Inflammatory macrophage (primary cell): ENCODE results near the gene FAM200B.
"Not testable (repeated sequence)": the region's sequence is repeated elsewhere in the genome, so short reads cannot be mapped to it uniquely, and the experiment has no call there.

Experiments used
- DNase-seq, 2 donors: peaks; one replicate each; pipeline ENCODE4 v3.0.0-alpha.2; 2020 to 2022

Gene FAM200B

GRCh38 chr4:15696866-15697265 is 15.2 kb downstream of the FAM200B start:
- no peak for DNase-seq

DNA sequence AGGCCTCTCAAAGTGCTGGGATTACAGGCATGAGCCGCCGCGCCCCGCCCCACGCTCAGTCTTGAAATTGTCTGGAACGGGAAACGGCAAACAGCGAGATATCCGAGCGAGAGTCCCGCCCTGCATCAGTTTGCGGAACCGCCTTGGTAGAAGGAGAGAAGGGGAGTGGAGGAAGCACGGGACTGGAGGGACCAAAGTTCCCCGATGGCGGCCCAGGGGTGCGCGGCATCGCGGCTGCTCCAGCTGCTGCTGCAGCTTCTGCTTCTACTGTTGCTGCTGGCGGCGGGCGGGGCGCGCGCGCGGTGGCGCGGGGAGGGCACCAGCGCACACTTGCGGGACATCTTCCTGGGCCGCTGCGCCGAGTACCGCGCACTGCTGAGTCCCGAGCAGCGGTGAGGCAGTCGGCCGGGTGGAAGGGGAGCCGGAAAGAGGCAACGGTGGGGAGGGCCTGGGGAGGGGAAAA is 21.3 kb downstream of the FAM200B start, which contains the start of gene BST1:
Gene BST1, plus strand, starts transcription at position 125 of the 463 bp plus-strand sequence. Its CDS starts 80 bp downstream, at position 205.
- peak; percentile 88 to 92 for DNase-seq

- DNase-seq, result no peak
Measured at GRCh38 chr4:15703439-15703838, 21.8 kb downstream of the FAM200B start.

- no peak for DNase-seq
Measured at GRCh38 chr4:15704129-15704528, 22.5 kb downstream of the FAM200B start.

- no peak for DNase-seq
Measured at GRCh38 chr4:15706646-15707362, 25.2 kb downstream of the FAM200B start.

DNA sequence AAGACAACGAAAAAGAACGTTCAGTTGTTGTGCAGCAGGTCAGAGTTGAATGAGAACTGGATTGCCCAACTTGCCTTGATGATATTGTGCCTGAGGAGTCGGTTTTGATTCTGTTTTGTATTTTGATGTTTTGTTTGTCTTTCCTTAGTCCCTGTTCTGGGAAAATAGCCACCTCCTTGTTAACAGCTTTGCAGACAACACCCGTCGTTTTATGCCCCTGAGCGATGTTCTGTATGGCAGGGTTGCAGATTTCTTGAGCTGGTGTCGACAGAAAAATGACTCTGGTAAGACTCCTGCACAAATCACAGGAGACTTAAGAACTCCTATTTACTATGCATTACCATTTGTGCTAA is 25.7 kb downstream of the FAM200B start:
- no peak for DNase-seq

GRCh38 chr4:15711762-15712161 is 30.1 kb downstream of the FAM200B start:
- DNase-seq, result no peak

GRCh38 chr4:15712214-15712613 is 30.6 kb downstream of the FAM200B start:
- DNase-seq, result no peak

DNA sequence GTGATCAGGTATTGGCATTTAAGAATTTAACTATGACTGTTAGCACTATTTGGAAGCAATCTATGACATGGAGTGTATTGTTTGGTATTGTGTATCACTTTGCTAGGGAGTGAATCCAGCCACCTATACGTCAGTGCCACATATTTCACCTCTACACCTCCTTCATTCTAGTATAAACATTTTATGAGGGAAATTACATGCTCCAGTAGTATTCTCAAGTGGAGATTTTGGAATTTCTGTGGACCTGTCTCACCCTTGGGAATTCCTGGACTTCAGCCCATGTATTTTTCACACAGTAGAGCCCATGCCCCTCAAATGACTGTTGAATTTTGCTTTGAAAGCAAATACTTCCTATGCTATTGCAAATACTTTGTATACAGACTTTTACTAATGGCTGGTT is 32.5 kb downstream of the FAM200B start:
- no peak for DNase-seq

GRCh38 chr4:15714646-15715435 is 33.2 kb downstream of the FAM200B start:
- no peak for DNase-seq

GRCh38 chr4:15716115-15716514 is 34.5 kb downstream of the FAM200B start:
- no peak for DNase-seq

DNA sequence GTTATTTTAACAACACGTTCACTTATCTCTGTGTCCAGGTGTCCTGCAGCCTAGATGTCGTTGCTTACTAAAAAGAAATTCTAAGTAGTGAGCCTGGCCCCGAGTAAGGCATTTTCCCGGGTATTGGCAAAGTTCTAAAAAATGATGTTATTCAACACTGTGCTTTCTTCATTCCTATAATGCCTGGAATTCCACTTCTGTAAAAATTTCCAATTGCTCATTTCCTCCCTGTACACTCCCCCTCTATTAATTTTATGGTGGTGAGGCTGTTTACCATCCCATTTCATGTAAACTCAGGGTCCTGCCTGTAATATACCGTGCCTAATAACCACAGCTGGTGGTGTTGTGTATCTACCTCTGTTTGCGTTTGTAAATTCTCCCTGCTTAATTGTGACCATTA is 35.5 kb downstream of the FAM200B start:
- no peak for DNase-seq

- DNase-seq, result no peak
Measured at GRCh38 chr4:15717657-15718416, 36.2 kb downstream of the FAM200B start.

- no peak for DNase-seq
Measured at GRCh38 chr4:15718465-15718864, 36.8 kb downstream of the FAM200B start.

DNA sequence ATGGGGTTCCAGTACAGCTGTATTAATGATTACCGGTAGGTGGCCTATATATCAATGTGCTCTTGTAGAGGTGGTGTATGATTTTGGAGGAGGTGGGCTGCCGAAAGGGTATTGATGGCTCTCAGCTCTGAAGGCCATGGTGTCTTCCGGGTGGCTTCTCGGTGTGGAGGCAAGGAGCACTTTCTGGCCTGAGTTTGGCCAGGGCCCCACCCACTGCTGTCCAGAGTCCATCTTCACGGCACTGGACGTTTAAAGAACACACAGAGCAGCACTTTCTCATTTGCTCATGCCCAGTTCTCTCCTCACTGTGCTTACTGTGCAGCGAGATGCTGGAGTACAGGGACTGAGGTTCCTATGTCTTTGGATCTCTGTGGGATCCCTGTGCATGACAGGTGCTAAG is 37.3 kb downstream of the FAM200B start:
- DNase-seq, result no peak

DNA sequence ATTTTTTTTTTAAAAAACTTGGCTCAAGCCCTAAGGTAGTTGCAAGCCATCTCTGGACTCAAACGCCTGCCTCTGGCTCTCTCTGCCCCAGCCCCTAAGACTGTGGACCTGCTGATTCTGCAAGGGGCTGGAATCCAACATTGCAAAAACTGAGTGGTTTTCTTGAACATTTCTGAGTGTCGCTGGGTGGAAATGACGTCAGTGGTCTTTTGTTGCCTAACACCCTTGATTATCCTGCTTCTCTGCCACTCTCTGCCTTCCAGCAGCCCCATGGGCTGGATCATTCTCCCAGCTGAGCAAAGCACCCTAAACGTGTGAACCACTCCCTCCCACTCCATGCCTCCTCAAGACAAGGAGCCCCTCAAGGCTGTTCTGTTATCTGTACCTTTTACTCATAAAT is 37.9 kb downstream of the FAM200B start:
- DNase-seq, result peak; percentile 49 to 57

DNA sequence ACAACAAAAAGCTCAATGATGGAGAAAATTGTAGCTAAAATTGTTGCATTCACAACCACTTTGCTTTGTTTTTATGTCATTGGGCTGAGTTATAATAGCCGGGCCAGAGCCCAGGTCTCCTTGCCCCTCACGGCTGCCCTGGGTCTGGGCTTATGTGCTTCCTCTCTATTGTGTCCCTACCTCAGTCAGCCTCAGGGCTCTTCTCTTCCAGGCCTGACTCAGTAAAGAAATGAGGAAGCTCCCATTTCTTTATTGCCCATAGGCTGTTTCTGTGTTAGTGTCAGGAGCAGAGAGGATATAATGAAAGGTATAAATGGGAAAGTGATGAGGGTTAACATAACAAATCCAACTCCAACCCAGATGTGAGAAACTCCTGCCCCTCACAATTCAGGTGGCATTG is 39.2 kb downstream of the FAM200B start:
- DNase-seq, result peak; percentile 32 to 50

- DNase-seq, result no peak
Measured at GRCh38 chr4:15725608-15726007, 44.0 kb downstream of the FAM200B start.

DNA sequence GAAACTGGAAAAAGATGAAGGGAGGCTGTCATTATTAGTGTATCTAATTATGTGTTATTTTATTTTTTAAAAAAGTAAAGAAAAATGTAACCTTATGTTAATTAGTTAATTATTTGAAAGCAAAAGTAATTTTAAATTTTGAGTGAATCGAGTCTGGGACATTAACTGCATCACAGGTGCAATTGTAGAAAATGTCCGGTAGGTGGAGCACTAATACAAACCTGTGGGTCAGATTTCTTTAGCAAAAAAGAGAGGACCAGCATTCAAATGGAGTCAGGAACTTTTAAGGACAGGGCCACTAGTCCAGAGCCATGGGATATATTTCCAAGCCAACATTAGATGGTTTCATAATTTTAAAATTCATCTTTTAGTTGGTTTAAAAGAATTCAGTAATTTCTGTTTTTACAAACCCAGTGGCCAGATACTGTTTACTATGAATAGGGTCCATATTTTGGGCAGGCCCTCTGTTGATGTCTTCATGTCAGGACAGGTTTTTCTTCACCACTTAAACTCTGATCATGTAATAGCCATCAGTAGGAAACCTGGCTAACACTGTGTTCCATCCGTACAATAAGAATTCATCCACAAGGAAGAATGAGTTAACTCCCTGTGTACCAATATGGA is 48.4 kb downstream of the FAM200B start:
- DNase-seq, result peak; percentile 56 to 61

DNA sequence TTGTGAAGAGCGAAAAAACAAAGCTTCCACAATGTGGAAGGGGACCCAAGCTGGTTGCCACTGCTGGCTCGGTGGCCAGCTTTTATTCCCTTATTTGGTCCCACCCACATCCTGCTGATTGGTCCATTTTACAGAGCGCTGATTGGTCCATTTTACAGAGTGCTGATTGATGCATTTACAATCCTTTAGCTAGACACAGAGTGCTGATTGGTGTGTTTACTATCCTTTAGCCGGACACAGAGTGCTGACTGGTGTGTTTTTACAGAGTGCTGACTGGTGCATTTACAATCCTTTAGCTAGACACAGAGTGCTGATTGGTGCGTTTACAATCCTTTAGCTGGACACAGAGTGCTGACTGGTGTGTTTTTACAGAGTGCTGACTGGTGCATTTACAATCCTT is 51.4 kb downstream of the FAM200B start:
- DNase-seq, result not testable (repeated sequence)

DNA sequence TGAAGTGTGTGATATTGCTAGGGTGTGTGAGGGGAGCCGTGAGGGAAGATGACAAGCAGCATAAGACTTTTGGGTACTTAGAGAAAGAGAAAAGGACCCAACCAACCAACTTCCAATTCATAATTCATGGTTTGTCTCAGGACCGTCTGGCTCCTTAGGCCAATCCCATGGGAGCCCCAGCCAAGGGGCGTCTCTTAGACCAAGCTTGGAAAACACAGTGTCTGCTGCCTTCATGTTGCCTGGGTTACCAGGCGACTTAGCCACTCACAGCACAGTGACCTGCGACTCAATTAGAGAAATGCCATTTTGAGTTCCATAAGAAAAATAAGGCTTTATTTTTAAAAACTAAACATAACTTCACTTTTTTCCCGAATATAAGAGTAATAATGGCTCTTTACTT is 53.9 kb downstream of the FAM200B start:
- DNase-seq, result no peak

DNA sequence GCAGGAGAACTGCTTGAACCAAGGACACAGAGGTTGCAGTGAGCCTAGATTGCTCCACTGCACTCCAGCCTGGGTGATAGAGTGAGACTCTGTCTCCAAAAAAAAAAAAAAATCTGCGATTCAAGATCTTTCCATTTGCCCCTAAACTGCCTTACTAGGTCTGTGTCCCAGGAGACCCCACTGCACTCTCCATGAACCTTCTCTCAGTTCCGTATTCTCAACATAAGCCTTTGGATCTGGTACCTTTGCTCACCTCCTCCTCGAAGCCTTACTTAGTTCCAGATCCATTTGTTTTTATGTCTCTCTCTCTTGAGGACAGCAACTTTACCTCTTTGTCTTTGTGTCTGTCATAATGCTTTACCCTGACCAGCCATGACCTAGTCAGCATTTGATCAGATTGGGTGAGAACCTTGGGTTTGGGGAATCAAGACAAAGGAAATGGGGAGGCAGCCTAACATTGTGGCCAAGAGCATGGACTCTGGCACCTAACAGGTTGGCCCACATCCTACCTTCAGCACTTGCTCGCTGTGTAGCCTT is 55.0 kb downstream of the FAM200B start:
- DNase-seq, result no peak

GRCh38 chr4:15737255-15737654 is 55.6 kb downstream of the FAM200B start:
- no peak for DNase-seq
